HEK293 (cell line): ENCODE results near the gene PYDC2.
A peak's percentile ranks its signal among the peaks of the same experiment; 100 is the strongest.

Source experiments
- EGR2 ChIP-seq: fragments of 450-650 bp; formaldehyde crosslinking; IDR thresholded peaks from 2 replicates; pipeline ENCODE4 v1.5.1; 2016; ENCODE audit warnings: low read depth, missing biosample characterization, missing genetic modification characterization
- HOXA7 ChIP-seq: sonication (generic); formaldehyde crosslinking; IDR thresholded peaks from 2 replicates; pipeline ENCODE4 v1.8.1; 2022; ENCODE audit warnings: missing genetic modification reagents, borderline replicate concordance
- PRDM1 ChIP-seq: fragments of 450-650 bp; formaldehyde crosslinking; IDR thresholded peaks from 2 replicates; pipeline ENCODE4; 2016; ENCODE audit warnings: missing biosample characterization, missing genetic modification characterization
- ZBTB7A ChIP-seq: fragments of 450-650 bp; formaldehyde crosslinking; IDR thresholded peaks from 2 replicates; pipeline ENCODE4 v1.5.1; 2016; ENCODE audit warnings: low read depth, missing biosample characterization, missing genetic modification characterization
- ZBTB8A ChIP-seq: fragments of 450-650 bp; formaldehyde crosslinking; IDR thresholded peaks from 2 replicates; pipeline ENCODE4 v1.5.1; 2016; ENCODE audit warnings: missing biosample characterization, missing genetic modification characterization
- ZNF114 ChIP-seq: fragments of 450-650 bp; formaldehyde crosslinking; IDR thresholded peaks from 2 replicates; pipeline ENCODE4 v1.5.0; 2017; ENCODE audit warnings: missing biosample characterization, missing genetic modification characterization
- ZNF121 ChIP-seq: fragments of 450-650 bp; formaldehyde crosslinking; IDR thresholded peaks from 2 replicates; pipeline ENCODE4 v1.5.1; 2016; ENCODE audit warnings: missing biosample characterization, missing genetic modification characterization
- ZNF175 ChIP-seq: fragments of 450-650 bp; formaldehyde crosslinking; IDR thresholded peaks from 2 replicates; pipeline ENCODE4 v1.5.1; 2016; ENCODE audit warnings: missing biosample characterization, missing genetic modification characterization
- ZNF184 ChIP-seq: fragments of 450-650 bp; IDR thresholded peaks from 2 replicates; pipeline ENCODE4 v1.5.1; 2018; ENCODE audit warnings: missing biosample characterization, mild to moderate bottlenecking, missing genetic modification characterization
- ZNF211 ChIP-seq: fragments of 450-650 bp; formaldehyde crosslinking; IDR thresholded peaks from 2 replicates; pipeline ENCODE4 v1.5.1; 2016; ENCODE audit warnings: low read depth, missing biosample characterization, missing genetic modification characterization
- ZNF311 ChIP-seq: fragments of 450-650 bp; formaldehyde crosslinking; IDR thresholded peaks from 2 replicates; pipeline ENCODE4 v1.5.1; 2017; ENCODE audit warnings: missing biosample characterization, missing genetic modification characterization, borderline replicate concordance
- ZNF391 ChIP-seq: fragments of 450-650 bp; formaldehyde crosslinking; IDR thresholded peaks from 2 replicates; pipeline ENCODE4 v1.5.1; 2016; ENCODE audit warnings: low read depth, missing biosample characterization, missing genetic modification characterization, borderline replicate concordance
- ZNF416 ChIP-seq: fragments of 450-650 bp; formaldehyde crosslinking; IDR thresholded peaks from 2 replicates; pipeline ENCODE4 v1.5.1; 2016; ENCODE audit warnings: missing biosample characterization, missing genetic modification characterization
- ZNF548 ChIP-seq: fragments of 450-650 bp; formaldehyde crosslinking; IDR thresholded peaks from 2 replicates; pipeline ENCODE4 v1.5.1; 2016; ENCODE audit warnings: missing biosample characterization, missing genetic modification characterization
- ZNF558 ChIP-seq: fragments of 450-650 bp; formaldehyde crosslinking; IDR thresholded peaks from 2 replicates; pipeline ENCODE4 v1.5.1; 2016; ENCODE audit warnings: missing biosample characterization, missing genetic modification characterization
- ZNF560 ChIP-seq: fragments of 450-650 bp; formaldehyde crosslinking; IDR thresholded peaks from 2 replicates; pipeline ENCODE4 v1.5.1; 2017; ENCODE audit warnings: missing biosample characterization, missing genetic modification characterization, borderline replicate concordance
- ZNF561 ChIP-seq: fragments of 450-650 bp; IDR thresholded peaks from 2 replicates; pipeline ENCODE4 v1.5.1; 2018; ENCODE audit warnings: missing biosample characterization, missing genetic modification characterization, borderline replicate concordance
- ZNF596 ChIP-seq: fragments of 450-650 bp; IDR thresholded peaks from 2 replicates; pipeline ENCODE4 v1.5.0; 2018; ENCODE audit warnings: missing biosample characterization, mild to moderate bottlenecking, missing genetic modification characterization, moderate library complexity
- ZNF600 ChIP-seq: fragments of 450-650 bp; formaldehyde crosslinking; IDR thresholded peaks from 2 replicates; pipeline ENCODE4 v1.5.1; 2016; ENCODE audit warnings: missing biosample characterization, missing genetic modification characterization
- ZNF660 ChIP-seq: fragments of 450-650 bp; IDR thresholded peaks from 2 replicates; pipeline ENCODE4 v1.5.1; 2018; ENCODE audit warnings: missing biosample characterization, mild to moderate bottlenecking, missing genetic modification characterization
- ZNF747 ChIP-seq: fragments of 450-650 bp; formaldehyde crosslinking; IDR thresholded peaks from 2 replicates; pipeline ENCODE4 v1.5.1; 2016; ENCODE audit warnings: missing biosample characterization, missing genetic modification characterization
- ZNF843 ChIP-seq: fragments of 450-650 bp; formaldehyde crosslinking; IDR thresholded peaks from 2 replicates; pipeline ENCODE4 v1.5.1; 2016; ENCODE audit warnings: missing biosample characterization, missing genetic modification characterization
- ZSCAN30 ChIP-seq: fragments of 450-650 bp; IDR thresholded peaks from 2 replicates; pipeline ENCODE4 v1.5.1; 2018; ENCODE audit warnings: missing biosample characterization, mild to moderate bottlenecking, missing genetic modification characterization, moderate library complexity
- TF ChIP-seq, protein P1 (sequence below): fragments of 450-650 bp; formaldehyde crosslinking; IDR thresholded peaks from 2 replicates; pipeline ENCODE4 v1.5.1; 2017; ENCODE audit warnings: missing biosample characterization, missing genetic modification characterization
- TF ChIP-seq, protein P2 (sequence below): fragments of 450-650 bp; formaldehyde crosslinking; IDR thresholded peaks from 2 replicates; pipeline ENCODE4 v1.5.1; 2016; ENCODE audit warnings: missing biosample characterization, missing genetic modification characterization
- TF ChIP-seq, protein P3 (sequence below): fragments of 450-650 bp; formaldehyde crosslinking; IDR thresholded peaks from 2 replicates; pipeline ENCODE4 v1.5.1; 2017; ENCODE audit warnings: missing biosample characterization, missing genetic modification characterization
- TF ChIP-seq, protein P4 (sequence below): fragments of 450-650 bp; formaldehyde crosslinking; IDR thresholded peaks from 2 replicates; pipeline ENCODE4 v1.5.0; 2017; ENCODE audit warnings: missing biosample characterization, missing genetic modification characterization, borderline replicate concordance
- TF ChIP-seq, protein P5 (sequence below): fragments of 450-650 bp; formaldehyde crosslinking; IDR thresholded peaks from 2 replicates; pipeline ENCODE4 v1.5.1; 2016; ENCODE audit warnings: missing biosample characterization, missing genetic modification characterization

PYDC2 gene

DNA sequence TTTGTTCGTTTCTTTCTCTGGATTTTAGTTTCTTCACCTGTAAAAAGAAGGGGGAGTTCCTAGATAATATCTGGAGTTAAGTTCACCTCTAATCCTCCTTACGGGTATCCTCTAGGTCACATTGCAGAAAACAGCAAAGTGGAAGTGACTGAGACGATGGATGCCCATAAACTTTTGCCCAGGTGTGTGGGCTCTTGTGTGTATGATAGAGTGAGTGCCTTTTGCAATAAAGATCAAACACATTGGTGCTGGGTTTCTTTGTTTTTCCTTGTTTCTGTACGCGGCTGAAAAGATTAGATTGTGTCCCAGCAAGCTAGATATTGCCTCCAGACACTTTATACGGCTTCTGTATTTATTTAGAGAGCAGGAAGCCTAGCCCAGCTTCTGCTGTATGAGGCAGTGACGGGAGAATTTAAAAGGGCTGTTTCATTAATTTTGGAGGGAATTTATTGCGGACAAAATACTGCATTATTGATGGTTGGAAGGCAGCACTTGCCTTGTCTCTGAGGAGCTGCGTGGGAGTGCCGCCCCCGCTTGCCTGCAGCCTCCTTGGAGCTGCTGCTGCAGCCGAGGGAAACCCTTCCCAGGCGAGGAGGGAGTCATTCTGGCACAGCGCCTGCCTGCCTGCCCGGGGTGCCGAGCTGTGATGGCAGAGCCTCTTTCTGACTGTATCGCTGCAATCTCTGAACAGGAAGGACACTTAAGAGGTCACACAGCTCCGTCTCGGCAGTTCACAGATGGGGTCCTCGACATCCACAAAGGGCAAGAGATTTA, 38.5 kb downstream of the PYDC2 start (continued):
- TF ChIP-seq ZNF660 (tag by site-specific recombination) = peak; percentile 43; the same call in 1 of the 2 replicates
- 0 out of 2 replicates have a peak, but pooled peaks have one; percentile 39 for TF ChIP-seq ZBTB8A
- no peak for TF ChIP-seq ZNF391 (tag by site-specific recombination)
- TF ChIP-seq EGR2 (tag by site-specific recombination) = peak; percentile 76; the same call in 1 of the 2 replicates
- no peak for TF ChIP-seq ZNF747
- no peak for TF ChIP-seq HOXA7 (CRISPR knock-in tag)
- TF ChIP-seq ZBTB7A (tag by site-specific recombination) = no peak
- peak; percentile 90 for TF ChIP-seq ZSCAN30
- no peak for TF ChIP-seq ZNF175 (tag by site-specific recombination)
- no peak for TF ChIP-seq ZNF211
- TF ChIP-seq ZNF600 (tag by site-specific recombination) = peak; percentile 90
- no peak for TF ChIP-seq ZNF416 (tag by site-specific recombination)
- TF ChIP-seq, protein P1, sequence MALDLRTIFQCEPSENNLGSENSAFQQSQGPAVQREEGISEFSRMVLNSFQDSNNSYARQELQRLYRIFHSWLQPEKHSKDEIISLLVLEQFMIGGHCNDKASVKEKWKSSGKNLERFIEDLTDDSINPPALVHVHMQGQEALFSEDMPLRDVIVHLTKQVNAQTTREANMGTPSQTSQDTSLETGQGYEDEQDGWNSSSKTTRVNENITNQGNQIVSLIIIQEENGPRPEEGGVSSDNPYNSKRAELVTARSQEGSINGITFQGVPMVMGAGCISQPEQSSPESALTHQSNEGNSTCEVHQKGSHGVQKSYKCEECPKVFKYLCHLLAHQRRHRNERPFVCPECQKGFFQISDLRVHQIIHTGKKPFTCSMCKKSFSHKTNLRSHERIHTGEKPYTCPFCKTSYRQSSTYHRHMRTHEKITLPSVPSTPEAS (tag by site-specific recombination) = no peak
- TF ChIP-seq, protein P2, sequence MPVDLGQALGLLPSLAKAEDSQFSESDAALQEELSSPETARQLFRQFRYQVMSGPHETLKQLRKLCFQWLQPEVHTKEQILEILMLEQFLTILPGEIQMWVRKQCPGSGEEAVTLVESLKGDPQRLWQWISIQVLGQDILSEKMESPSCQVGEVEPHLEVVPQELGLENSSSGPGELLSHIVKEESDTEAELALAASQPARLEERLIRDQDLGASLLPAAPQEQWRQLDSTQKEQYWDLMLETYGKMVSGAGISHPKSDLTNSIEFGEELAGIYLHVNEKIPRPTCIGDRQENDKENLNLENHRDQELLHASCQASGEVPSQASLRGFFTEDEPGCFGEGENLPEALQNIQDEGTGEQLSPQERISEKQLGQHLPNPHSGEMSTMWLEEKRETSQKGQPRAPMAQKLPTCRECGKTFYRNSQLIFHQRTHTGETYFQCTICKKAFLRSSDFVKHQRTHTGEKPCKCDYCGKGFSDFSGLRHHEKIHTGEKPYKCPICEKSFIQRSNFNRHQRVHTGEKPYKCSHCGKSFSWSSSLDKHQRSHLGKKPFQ (tag by site-specific recombination) = no peak
- TF ChIP-seq ZNF596 (tag by site-specific recombination) = no peak
- TF ChIP-seq ZNF121 (tag by site-specific recombination) = no peak
- TF ChIP-seq, protein P3, sequence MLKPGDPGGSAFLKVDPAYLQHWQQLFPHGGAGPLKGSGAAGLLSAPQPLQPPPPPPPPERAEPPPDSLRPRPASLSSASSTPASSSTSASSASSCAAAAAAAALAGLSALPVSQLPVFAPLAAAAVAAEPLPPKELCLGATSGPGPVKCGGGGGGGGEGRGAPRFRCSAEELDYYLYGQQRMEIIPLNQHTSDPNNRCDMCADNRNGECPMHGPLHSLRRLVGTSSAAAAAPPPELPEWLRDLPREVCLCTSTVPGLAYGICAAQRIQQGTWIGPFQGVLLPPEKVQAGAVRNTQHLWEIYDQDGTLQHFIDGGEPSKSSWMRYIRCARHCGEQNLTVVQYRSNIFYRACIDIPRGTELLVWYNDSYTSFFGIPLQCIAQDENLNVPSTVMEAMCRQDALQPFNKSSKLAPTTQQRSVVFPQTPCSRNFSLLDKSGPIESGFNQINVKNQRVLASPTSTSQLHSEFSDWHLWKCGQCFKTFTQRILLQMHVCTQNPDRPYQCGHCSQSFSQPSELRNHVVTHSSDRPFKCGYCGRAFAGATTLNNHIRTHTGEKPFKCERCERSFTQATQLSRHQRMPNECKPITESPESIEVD = no peak
- TF ChIP-seq, protein P4, sequence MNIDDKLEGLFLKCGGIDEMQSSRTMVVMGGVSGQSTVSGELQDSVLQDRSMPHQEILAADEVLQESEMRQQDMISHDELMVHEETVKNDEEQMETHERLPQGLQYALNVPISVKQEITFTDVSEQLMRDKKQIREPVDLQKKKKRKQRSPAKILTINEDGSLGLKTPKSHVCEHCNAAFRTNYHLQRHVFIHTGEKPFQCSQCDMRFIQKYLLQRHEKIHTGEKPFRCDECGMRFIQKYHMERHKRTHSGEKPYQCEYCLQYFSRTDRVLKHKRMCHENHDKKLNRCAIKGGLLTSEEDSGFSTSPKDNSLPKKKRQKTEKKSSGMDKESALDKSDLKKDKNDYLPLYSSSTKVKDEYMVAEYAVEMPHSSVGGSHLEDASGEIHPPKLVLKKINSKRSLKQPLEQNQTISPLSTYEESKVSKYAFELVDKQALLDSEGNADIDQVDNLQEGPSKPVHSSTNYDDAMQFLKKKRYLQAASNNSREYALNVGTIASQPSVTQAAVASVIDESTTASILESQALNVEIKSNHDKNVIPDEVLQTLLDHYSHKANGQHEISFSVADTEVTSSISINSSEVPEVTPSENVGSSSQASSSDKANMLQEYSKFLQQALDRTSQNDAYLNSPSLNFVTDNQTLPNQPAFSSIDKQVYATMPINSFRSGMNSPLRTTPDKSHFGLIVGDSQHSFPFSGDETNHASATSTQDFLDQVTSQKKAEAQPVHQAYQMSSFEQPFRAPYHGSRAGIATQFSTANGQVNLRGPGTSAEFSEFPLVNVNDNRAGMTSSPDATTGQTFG = no peak
- TF ChIP-seq PRDM1 (tag by site-specific recombination) = no peak
- TF ChIP-seq ZNF114 (tag by site-specific recombination) = no peak
- peak; percentile 99 for TF ChIP-seq ZNF548 (tag by site-specific recombination)
- no peak for TF ChIP-seq ZNF311 (tag by site-specific recombination)
- 0 out of 2 replicates have a peak, but pooled peaks have one; percentile 33 for TF ChIP-seq ZNF561
- TF ChIP-seq, protein P5, sequence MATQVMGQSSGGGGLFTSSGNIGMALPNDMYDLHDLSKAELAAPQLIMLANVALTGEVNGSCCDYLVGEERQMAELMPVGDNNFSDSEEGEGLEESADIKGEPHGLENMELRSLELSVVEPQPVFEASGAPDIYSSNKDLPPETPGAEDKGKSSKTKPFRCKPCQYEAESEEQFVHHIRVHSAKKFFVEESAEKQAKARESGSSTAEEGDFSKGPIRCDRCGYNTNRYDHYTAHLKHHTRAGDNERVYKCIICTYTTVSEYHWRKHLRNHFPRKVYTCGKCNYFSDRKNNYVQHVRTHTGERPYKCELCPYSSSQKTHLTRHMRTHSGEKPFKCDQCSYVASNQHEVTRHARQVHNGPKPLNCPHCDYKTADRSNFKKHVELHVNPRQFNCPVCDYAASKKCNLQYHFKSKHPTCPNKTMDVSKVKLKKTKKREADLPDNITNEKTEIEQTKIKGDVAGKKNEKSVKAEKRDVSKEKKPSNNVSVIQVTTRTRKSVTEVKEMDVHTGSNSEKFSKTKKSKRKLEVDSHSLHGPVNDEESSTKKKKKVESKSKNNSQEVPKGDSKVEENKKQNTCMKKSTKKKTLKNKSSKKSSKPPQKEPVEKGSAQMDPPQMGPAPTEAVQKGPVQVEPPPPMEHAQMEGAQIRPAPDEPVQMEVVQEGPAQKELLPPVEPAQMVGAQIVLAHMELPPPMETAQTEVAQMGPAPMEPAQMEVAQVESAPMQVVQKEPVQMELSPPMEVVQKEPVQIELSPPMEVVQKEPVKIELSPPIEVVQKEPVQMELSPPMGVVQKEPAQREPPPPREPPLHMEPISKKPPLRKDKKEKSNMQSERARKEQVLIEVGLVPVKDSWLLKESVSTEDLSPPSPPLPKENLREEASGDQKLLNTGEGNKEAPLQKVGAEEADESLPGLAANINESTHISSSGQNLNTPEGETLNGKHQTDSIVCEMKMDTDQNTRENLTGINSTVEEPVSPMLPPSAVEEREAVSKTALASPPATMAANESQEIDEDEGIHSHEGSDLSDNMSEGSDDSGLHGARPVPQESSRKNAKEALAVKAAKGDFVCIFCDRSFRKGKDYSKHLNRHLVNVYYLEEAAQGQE = no peak
- TF ChIP-seq ZNF184 (tag by site-specific recombination) = no peak
- TF ChIP-seq ZNF560 (tag by site-specific recombination) = no peak
- TF ChIP-seq ZNF843 (tag by site-specific recombination) = no peak
- TF ChIP-seq ZNF558 (tag by site-specific recombination) = no peak
